Stimulated activated CD4-positive, alpha-beta T cell treated with anti-CD3 and anti-CD28 coated beads, Interleukin-1b, Interleukin-23, amount 100 ng/mL, for 48 hours (primary cell): Measurements from ENCODE around the gene CSNK2A2.

ENCODE experiments used
- DNase-seq: peaks from one replicate; pipeline ENCODE4 v3.0.0-alpha.2; 2020

The CSNK2A2 gene

DNA sequence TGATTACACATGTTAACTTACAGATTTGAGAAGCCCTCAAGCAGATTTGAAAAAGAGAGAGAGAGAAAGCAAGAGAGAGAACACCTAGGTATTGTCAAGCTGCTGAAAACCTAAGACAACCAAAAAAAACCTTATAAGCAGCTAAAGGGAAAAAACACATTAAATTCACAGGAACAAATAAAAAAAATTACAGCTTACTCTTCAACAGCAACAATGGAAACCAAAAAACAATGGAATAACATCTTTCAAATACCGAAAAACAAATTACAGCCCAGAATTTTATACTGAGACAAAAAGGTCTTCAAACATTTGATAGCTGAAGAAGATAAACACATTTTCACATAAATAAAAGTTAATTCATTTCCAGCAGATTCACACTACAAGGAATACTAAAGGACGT, 60.3 kb downstream of the CSNK2A2 start:
- DNase-seq: no peak

DNA sequence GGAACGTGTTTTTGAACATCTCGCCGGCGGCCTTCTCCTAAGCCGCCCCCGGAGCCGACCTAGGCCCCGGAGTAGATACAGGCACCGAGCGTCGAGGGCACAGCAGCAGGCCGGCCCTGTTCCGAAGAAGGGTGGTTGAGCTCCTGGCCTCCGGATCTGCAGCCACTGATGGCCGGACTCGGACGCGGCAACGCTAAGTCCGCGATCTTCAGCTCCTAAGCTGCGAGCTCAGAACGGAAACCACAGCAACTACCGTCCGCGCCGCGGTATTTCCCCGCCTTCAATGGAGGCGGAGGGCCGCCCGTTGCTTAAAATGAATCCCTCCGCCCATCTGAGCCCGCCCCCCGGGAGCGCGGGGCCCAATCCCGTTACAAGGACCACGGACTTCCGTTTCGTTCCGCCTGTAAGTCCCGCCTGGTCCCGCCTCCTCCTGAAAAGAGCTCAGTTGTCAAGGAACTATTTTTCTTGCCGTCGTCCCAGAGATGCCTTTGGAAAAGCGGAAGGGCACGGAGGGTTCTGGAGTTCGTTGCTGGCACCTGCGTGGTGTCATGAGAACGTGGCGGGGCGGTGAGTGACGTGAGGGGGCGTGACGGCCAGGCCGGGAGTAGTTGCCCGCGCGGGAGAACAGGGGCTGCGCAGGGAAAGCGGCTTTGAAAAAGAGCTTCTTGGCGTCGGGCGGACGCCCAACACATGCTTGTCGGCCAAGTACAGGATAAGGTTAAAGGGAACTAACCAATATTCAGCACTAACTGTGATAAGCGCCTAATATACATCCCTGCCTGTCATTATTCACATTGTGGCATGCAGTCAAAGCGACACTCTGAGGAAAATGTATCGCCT, 68.6 kb downstream of the CSNK2A2 start, which contains the start of gene CFAP20:
Gene CFAP20 (minus strand): TSS at position 285 of the 840 bp plus-strand sequence. CDS start 266 bp downstream, at position 19.
- peak; percentile 98 for DNase-seq

DNA sequence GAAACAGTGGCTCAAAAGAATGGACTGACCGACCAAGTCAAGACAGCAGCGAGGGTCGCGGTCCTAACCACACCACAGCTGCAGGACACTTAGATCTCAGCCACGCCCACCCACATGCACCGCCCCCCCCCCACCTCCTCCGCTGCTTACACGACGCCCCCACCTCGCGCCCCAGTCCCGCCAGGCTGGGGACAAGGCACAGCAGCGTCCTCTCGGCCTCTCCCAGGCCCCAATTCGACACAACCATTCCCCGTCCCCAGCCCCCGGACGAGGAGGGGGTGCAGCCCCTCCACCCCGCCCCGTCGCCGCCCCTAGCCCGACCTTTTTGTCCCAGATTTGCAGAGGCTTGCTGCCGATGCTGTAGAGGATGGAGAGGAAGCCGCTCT, 69.2 kb downstream of the CSNK2A2 start:
- no peak for DNase-seq

DNA sequence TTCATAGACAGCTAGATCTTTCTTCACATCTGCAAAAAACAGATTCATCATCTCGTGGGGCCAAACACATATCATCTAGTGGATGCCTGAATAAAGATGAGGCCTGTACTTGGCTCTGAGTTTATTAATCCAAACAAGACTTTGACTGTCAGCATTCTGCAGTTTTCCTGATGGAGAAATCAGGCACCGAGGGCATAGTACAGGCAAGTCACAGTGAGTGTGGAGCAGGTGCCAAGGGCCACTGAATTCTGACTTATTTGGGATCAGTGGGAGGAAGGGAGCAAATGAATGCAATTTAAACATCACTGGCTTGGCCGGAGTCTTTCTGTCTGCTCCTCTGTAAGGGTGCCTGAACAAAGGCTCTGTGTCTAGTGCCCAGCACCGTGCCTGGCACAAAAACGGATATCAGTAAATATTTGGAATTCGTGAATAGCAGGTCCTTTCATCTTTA, 69.7 kb downstream of the CSNK2A2 start:
- DNase-seq: no peak

DNA sequence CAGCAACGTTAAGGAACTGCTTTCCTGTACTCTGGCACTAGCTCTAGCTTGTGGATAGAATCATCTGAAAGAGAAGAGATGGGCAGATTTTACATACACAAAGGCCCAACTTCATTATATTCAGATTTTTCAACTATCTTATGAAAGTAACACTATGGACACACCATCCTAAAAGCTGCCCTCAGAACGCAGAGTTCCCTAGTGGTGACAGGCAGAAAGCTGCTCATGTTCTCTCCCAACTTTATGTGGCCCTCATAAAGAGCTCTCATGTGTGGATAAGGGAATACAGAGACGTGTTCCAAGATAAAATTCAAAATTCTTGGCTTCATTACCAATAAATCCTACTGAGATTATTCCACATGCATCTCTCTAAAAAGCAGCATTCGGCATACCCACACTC, 70.3 kb downstream of the CSNK2A2 start:
- DNase-seq: no peak

DNA sequence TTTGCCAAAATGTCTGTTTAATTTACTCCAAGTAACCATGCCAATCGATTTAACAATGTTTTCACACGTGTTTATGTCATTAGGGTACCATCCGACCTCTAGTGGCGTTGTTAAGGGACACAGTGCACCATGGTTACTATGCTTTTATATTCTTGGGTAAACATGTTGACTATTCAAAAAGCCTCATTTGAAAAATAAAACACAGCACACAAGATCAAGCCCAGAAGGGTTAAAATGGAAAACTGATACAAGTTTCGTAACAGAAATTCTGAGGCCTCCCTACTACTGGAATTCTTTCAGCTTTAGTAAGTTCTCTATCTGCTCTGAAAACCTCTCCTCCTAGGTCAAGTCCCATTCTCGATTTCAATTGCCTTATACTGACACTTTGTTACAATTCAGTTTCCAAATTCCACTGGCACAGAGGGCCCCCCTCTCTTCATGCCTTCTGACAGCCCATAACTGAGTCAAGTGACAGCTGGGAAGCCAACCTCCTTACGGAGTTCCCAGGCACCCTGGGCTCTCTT, 70.8 kb downstream of the CSNK2A2 start:
- no peak for DNase-seq

DNA sequence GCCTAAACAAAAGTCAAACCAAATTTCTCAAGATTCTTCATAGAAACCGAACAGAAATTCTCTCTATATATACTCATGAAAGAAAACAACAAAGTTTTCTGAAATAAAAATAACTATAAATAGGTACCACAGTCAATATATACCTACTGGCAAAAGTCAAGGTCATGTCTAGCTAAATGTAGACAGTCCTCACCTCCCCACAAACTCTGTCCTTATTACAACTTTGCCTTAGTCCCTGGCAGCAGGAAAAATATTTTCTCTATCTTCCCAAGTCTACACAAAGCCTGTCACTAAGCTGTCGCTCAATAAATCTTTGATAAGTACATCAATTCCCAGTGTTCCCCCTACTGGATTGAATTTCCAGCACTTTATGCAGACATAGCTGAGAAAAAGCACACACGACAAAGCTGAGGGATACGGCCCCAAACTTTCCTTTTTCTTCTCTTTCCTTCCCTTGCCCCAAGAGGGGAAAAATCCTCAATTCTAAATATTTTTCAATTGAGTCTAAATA, 71.4 kb downstream of the CSNK2A2 start:
- DNase-seq: no peak

DNA sequence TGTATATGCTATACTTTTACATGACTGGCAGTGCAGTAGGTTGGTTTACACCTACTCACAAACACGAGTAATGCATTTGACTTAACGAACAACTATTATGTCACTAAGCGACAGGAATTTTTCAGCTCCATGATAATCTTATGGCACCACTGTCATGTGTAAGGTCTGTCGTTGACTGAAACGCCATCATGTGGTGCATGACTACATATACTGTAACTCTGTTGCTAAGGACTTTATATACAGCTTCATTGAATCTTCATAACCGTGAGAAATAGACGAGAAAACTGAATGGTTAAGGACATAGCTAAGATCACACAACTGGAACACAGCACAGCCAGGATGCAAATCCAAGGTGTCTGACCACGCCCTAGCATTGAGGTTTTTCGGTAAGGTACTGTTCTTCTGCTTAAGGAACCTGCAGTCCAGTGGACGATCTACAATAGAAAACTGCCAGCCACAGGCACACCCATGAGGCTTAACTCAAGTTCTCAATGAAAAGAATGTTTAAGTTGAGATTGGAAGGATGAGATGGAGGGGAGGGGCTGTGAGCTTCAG, 72.0 kb downstream of the CSNK2A2 start:
- DNase-seq: no peak

DNA sequence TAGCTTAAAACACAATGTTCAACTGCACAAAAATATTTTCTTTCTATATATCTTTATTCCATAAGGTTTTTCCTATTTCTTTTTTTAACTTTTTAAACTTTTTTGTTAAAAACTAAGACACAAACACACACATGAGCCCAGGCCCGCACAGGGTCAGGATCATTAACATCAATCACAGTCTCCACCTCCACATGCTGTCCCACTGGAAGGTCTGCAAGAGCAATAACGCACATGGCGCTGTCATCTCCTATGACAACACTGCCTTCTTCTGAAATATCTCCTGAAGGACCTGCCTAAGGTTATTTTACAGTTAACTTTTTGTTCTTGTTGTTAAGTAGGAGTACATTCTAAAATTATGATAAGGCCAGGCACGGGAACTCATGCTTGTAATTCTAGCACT, 72.9 kb downstream of the CSNK2A2 start:
- DNase-seq: no peak

DNA sequence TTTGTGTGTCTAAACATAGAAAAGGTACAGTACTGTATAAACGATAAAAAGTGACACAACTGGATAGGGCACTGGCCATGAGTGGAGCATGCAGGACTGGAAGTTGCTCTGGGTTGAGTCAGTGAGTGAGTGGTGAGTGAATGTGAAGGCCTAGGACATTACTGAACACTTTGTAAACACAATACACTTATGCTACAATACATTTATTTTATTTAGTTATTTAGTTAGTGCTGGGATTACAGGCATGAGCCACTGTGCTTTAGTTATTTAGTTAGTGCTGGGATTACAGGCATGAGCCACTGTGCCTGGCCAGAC, 73.3 kb downstream of the CSNK2A2 start:
- DNase-seq: no peak

DNA sequence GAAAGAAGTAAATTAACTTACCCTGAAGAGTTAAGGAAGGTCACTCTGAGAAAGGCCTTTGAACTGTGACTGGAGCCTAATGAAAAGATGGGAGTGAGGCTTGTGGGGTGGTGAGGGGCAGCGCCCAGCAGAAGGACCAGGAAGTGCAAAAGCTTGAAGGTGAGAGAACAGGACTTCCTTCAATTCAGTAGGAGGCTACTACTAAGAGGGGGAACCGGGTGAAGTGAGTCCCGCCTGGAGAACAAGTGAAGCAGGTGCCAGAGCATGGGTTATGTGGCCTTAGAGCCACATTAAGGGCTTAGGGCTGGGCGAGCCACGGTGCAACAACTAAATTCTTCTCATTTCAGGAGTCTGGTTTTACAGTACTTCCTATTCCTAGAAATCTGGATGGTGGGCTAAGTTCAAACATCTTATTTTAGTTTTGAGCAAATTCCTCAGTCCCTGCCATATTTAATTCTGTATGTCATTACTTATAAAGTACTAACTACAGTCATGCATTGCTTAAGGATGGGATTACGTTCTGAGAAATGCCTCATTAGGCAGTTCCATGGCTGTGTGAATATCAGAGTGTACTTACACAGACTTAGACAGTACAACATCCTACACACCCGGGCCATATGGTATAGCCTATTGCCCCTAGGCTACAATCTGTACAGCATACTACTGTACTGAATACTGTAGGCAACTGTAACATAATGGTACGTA, 73.9 kb downstream of the CSNK2A2 start:
- no peak for DNase-seq

DNA sequence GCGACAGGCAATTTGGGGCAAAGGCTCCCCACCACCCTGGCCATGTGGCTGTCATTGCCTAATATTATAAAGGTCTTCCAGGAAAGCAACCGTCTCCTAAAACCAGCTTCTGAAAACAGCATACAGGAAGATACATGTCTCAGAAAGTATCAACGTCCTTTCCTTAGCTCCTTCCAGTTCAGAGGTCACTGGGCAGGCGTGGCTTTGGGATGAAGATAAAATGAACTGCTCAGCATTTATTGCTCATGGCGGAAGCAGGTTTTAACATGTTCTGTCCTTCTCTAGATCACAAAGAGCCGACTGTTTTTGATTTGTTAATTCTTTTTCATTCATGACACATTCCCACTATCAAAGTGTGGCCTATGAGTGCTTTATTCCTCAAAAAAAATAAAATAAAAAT, 76.8 kb downstream of the CSNK2A2 start:
- no peak for DNase-seq

DNA sequence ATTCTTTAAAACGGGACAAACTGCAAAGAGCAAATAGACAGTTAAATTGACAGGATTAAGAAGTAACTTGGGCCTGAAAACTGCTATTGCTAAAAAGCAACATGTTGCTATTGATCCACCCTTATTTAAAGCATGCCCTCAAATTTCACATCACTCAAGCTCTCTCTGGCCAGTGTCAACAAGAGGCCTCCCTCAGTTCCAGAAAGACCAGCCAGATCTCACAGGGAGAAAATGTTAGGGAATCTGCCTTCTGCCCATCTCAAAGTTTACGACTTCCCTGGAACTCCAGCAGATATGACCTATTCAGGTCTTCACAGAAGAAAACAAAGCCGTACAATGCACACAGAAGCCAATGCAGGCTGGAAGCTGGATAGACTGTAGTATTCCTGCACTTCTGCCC, 77.7 kb downstream of the CSNK2A2 start:
- DNase-seq: no peak

DNA sequence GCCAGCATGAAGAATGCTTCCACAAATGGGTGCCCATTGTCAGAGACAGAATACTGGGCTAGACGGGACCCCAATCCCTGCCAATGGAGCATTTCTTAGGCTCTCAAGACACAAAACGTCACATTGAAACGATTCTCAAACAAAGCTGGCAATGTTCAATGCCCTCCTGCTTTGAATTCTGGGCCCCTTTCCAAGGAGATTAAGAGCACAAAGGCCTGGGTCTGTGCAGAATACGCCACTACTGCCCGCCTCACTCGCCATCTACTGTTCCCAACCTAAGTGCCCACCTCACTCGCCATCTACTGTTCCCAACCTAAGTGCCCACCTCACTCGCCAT, 78.4 kb downstream of the CSNK2A2 start:
- no peak for DNase-seq

DNA sequence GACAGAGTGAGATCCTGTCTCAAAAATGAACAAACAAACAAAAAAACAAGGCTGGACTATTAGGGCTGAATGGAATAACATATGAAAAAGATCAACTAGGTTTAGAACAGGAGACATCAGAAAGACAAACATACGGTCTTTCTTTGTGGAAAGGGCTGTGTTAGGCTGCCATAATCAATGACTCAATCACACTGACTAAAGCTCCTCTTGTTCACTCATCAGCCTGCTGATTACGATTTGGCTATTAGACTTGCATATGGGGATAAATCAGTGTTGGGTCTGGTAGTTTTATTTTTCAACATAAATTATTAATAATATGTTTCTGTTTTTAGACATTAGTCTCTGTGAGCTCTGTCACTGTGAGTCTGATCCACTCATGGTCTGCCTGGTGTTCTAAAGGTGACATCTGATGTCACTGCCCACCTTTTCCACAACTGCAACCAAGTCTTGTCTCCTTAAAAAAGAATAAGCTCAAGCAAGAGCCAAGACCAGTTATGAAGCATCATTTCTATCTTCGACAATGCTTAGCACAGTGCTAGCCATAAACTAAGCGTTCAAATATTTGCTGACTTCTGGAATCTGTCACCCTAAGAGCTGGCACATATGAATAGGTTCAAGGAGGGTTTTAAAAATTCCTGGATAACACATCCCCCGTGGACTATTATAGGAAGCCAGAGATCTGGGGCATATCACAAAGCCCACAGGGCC, 79.0 kb downstream of the CSNK2A2 start:
- no peak for DNase-seq

DNA sequence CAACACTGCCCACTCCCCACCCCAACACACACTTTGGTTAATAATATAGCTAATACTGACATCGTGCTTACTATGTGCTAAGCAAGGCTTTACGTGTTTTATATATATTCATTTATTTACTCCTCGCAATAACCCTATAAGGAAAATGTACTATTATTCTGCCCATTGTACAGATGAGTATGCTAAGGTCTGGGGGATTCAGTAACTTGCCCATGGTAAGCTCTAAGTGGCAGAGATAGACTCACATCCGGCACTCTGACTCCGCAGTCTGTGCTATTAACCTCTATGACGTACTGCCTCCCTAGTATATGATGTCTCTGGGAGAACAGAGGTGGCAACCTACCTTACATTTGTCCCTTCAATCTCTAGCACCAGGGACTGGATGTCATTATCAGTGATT, 81.4 kb downstream of the CSNK2A2 start:
- DNase-seq: no peak

DNA sequence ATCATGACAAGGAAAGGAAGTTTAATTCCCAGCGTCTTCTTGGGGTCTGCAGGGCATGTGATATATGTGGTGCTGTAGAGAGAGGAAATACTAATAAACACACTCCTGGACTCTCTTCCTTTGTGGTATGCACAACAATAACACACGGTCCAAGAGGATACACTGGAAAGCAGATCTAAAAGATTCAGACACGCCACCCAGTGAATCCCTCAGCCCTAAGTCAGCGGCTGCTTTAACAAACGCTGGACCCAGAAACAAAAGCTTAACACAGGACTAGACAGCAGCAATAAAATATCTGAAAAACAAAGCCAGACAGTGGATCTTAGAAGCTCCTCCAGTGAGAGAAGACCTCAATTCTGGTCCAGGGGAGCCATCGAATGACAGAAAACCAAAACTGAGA, 81.8 kb downstream of the CSNK2A2 start:
- DNase-seq: no peak

DNA sequence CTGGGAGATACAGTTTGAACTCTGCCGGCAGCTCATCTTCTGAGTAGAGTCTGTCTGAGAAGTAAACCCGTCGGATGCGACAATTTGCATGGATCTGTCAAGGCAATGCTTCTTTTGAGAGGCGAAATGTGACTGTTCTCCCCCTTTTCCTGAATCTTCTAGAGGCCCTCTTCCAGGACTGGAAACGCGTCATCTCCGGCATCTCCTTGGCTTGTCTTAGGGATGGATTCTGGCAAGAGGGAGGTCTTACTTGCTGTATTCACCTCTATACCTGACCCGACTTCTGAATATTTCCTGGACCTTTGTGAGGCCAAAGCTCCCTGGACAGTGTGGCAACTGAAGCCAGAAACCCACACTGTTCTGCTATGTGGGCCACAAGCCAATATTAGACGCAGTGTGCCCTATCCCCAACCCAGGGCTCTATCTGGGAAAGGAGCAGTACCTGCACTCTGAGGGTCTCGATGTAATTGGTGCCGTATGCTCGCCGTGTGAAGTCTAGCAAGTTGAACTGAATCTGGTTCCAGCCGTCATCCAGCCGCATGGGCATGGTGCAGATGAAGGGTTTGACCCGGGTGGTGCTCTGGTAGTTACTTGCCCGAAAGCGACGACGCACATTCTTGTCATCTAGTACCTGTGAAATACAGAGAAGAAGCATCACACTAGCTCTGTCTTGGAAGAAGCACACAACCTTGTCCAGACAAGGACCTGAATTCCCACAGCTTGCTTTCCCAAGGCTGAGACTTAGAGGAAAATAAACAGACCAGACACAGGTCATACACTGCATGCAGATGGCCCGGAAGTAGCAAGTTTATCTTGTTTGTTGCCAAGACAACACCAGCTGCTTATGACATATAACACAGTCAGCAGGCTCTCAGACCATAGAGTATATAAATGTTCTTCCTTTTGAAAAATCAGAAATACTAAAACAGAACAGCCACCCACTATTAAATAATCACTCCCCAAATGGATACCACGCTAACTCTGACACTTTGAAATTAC, 82.8 kb downstream of the CSNK2A2 start:
- DNase-seq: no peak

DNA sequence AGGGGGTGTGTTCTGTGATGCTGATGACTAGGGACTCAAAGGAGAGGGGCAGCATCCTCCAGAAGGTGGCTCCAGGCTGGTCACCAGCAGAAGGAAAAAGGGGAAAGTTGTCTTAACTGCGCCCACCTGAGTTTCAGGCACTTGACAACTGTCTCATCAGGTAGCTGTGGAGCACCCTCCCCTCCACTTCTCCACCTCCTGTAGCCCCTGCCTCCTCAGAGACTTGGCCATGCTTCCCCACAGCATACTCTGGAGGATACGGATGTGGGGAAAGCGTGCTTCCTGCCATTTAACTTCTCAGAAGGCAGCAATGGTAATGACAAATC, 86.6 kb downstream of the CSNK2A2 start:
- no peak for DNase-seq

DNA sequence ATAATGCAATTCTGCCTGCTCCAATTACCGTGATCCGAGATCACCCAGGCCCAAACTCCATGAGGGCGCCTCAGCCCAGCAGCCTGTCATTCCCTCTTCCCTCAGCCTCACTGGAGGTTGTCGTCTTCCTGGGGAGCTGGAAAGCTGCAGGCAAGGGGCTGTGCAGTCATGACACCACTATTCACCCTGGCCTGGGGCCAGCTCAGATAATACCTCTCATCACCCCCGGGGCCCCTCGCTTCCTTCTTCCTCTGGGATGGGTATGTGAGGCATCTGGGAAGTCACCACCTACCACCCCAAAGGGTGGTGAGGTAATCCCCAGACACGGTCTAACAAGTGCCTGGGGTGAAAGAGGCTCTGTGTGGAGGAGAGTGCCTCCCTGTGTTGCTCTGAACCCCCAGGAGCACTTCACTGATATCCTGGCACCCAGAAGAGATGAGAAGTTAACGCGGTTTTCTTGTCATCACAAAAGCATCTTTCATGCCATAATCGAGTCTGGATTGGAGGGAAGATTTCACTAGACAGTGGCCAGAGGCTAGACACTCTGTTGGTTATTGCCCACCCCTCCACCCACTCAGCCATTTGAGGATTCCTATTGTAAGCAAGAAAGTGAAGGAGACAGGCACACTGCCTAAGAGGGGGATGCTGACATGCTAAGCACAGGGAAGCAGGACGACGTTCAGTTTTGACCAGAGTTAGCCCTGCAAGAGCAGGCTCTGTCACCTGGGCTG, 87.2 kb downstream of the CSNK2A2 start:
- no peak for DNase-seq

DNA sequence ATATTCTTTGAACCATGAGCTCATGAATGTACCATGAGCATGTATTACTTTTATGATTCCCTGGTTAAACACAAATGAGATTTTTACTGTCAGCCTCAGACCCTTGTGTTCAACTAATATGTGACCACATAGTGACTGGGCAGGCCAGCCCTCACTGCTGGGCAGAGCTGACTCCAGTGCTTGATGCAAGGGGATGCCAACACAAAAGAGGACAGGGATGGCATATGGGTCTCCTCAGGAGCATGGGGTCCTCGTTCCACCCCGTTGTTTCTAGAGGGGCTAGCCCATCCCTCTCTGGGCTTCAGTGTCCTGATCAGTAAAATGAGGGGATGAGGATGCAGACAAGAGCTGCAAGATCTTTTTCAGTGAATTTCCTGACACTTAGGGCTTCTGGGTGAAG, 88.0 kb downstream of the CSNK2A2 start:
- DNase-seq: no peak
